AG04449 (cell line): ENCODE measurements around the gene ORM2.

Experiments used
- CTCF ChIA-PET: fragments of 350-600 bp; formaldehyde crosslinking; extraction: SDS; loops from one replicate; lab custom pipeline; 2021; ENCODE audit warnings: antibody characterized with exemption; lab: Yijun Ruan, JAX
- POLR2A ChIA-PET: fragments of 400-600, 350-600 bp; formaldehyde crosslinking; extraction: SDS; loops from one replicate; lab custom pipeline; 2020; ENCODE audit warnings: antibody characterized with exemption, inconsistent platforms; lab: Yijun Ruan, JAX
- DNase-seq: peaks from one replicate; pipeline ENCODE4 v3.0.0-alpha.2; 2010; ENCODE audit warnings: low read depth, low spot score
- H3K4me3 ChIP-seq: 2 replicates; pipeline ENCODE4 v1.5.1; 2011; ENCODE audit warnings: low read depth, mild to moderate bottlenecking, control low read depth, low read length
- TF ChIP-seq, protein P1 (sequence below): IDR thresholded peaks from one replicate; pipeline ENCODE4 v1.5.1; 2011; ENCODE audit warnings: mild to moderate bottlenecking, moderate library complexity, low read length, control low read depth, inconsistent platforms; ENCODE audit not compliant: insufficient read depth; ENCODE audit errors: missing control alignments

The ORM2 gene

DNA sequence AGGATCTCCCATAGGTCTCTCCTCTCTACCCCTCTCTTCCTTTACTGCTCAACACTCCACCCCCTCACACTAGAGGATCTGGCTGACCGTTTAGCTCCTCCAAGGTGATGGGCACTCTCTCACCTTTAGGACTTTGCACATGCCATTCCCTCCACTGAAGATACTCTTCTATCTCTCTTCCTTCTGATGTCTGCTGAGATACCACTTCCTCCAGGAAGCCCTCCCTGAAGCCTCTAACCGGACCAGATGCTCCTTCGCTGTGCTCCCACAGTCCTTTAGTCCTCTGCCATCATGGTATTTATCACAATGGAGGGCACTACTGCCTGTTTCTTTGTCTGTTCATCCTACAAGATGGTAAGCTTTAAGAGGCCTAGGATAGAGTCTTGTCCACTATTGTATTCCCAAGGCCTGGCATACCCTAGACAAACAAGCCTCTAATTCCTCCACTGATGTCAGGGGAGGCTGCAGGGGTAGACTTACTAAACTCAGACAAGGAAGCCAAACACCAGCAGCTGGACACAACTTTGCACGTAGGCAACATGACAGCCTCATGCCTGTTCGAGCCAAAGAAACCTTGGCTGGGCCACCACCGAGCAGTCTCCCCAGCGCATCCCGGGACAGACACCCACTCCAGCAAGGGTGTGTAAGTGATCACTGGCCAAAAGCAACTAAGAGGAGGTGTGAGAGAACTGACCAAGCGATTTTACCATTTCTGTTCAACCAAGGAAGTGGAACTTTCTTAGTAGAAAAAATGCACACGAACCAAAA is 20.2 kb downstream of the ORM2 start:
- no peak for DNase-seq
- TF ChIP-seq, protein P1, sequence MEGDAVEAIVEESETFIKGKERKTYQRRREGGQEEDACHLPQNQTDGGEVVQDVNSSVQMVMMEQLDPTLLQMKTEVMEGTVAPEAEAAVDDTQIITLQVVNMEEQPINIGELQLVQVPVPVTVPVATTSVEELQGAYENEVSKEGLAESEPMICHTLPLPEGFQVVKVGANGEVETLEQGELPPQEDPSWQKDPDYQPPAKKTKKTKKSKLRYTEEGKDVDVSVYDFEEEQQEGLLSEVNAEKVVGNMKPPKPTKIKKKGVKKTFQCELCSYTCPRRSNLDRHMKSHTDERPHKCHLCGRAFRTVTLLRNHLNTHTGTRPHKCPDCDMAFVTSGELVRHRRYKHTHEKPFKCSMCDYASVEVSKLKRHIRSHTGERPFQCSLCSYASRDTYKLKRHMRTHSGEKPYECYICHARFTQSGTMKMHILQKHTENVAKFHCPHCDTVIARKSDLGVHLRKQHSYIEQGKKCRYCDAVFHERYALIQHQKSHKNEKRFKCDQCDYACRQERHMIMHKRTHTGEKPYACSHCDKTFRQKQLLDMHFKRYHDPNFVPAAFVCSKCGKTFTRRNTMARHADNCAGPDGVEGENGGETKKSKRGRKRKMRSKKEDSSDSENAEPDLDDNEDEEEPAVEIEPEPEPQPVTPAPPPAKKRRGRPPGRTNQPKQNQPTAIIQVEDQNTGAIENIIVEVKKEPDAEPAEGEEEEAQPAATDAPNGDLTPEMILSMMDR: no peak
- no peak overlapping the region for H3K4me3 ChIP-seq
- ChIA-PET CTCF (interaction anchor here (1.5 to 5.8 kb wide), 3 partner anchors 11 to 266 kb away, joined by 3 to 35 read pairs (median 14); no protein-coding TSS in a partner anchor), POLR2A (no interaction called here)

DNA sequence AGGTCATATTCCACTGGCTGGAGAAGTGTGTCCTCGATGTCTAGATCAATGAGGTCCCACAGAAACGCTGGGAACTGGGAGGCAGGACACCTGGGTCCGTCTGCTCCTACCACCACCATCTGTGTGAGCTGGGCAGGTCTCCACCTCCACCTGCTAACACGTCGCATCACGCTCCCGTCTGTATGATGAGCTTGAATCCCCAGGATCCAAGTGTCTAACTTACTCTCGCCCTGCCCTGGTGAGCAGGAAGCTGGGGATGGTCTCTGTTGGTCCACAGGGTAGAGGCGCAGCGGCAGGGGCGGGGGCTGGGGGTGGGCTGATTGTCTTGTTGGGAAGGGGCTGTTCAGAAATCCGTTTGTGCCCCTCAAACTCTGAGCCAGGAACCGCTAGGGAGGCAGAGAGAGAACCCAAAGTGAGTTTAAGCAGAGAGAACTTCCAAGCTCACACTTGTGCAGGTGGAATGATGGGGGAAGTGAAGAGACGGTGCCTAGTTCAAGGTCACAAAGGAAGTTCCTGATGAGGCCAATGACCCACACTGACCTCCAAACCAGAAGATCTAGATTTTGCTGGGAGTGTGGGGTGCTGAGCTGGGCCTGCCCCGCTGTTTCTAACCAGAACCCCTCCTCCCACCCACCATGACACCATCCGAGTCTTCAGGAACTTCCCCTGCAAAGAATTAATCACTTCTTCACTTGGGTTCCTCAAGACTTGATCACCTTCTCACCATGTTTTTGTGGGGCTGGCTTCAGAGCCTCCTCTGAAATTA is 21.1 kb downstream of the ORM2 start:
- ChIA-PET POLR2A (interaction anchor here (0.5 kb wide), 1 partner anchor 30 kb away, joined by 3 read pairs; no protein-coding TSS in a partner anchor), CTCF (interaction anchor here (1.5 to 5.8 kb wide), 3 partner anchors 12 to 267 kb away, joined by 3 to 35 read pairs (median 14); no protein-coding TSS in a partner anchor)
- DNase-seq: no peak
- TF ChIP-seq, protein P1: no peak
- no peak overlapping the region for H3K4me3 ChIP-seq

DNA sequence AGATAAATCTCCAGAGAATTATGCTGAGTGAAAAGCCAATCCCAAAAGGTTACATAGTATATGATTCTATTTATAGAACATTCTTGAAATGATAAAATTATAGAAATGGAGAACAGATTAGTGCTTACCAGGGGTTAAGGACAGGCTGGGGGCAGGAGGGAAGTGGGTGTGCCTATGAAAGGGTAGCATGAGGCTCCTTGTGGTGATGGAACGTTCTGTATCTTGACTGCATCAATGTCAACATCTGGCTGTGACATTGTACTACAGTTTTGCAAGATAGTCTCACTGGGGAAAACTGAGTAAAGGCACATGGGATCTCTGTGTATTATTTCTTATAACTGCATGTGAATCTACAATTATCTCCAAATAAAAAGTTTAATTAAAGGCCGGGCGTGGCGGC is 22.3 kb downstream of the ORM2 start:
- TF ChIP-seq, protein P1: no peak
- no peak for DNase-seq
- CTCF ChIA-PET: interaction anchor here (3.4 to 5.8 kb wide), 2 partner anchors 11 to 13 kb away, joined by 14 to 35 read pairs; no protein-coding TSS in a partner anchor
- no peak overlapping the region for H3K4me3 ChIP-seq
- POLR2A ChIA-PET: no interaction called here

DNA sequence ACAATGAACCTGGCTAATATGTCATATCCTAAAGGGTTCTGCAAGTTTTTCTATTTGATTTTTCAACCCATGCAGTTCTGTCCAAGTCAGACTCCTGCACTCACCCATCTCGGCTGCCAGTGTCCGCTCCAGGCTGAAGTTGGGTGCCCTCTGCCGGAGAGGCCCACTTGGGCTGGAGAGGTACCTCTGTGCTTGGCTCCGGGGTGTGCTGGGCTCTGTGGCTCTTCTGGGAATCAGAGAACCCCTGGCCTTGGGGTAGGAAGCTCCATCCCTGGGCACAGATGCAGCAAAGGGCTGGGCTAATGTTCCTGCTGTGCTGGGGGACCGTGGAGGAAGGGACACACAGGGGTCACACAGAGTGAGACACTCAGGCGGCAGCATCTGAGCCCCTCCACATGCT is 26.2 kb downstream of the ORM2 start:
- H3K4me3 ChIP-seq: no peak overlapping the region
- TF ChIP-seq, protein P1: no peak
- ChIA-PET CTCF (interaction anchor here (0.9 to 1.8 kb wide), 2 partner anchors 10 kb away, joined by 4 read pairs; no protein-coding TSS in a partner anchor), POLR2A (no interaction called here)
- DNase-seq: no peak

DNA sequence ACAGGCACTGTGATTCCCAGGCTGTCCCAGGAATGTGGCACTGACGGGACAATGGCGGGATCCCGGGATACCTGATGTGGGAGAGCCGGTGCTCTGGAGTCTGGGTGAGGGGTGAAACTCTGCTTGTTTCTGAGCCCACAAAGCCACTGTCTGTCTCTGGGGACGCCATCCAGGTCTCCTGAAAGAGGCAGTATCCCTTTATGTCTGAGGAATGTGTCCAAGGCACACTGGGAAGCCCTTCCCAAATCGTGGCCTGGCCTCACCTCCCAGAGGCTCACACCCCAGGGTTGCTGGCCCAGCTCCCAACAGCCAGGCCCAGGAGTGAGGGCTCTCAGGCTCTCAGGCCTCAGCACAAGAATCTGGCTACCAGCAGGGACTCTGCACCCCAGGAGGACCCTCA is 27.1 kb downstream of the ORM2 start:
- H3K4me3 ChIP-seq: no peak overlapping the region
- CTCF ChIA-PET: interaction anchor here (1.8 kb wide), 1 partner anchor 9 kb away, joined by 4 read pairs; no protein-coding TSS in a partner anchor
- TF ChIP-seq, protein P1: no peak
- DNase-seq: no peak
- POLR2A ChIA-PET: no interaction called here

DNA sequence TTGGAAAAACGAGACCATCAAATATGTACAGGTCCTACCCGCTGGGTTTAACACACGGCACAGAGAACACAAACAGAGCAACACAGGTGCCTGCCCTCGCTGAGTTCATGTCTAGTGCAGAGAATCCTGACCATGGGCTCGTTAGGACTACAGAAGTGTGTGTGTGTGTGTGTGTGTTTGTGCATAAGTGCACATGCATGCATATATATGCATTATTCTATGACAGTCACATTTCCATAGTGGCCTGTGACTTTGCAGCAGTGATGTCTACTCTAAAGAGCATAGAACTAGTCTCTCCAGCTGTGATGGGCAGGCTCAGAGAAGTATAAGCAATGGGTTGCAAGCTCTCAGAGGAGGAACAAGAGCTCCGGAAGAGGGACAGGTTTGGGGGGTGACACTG is 27.7 kb downstream of the ORM2 start:
- CTCF ChIA-PET: no interaction called here
- DNase-seq: no peak
- H3K4me3 ChIP-seq: no peak overlapping the region
- POLR2A ChIA-PET: no interaction called here
- TF ChIP-seq, protein P1: no peak
